Measurements from ENCODE around the gene CAMK1G.

CAMK1G gene

DNA sequence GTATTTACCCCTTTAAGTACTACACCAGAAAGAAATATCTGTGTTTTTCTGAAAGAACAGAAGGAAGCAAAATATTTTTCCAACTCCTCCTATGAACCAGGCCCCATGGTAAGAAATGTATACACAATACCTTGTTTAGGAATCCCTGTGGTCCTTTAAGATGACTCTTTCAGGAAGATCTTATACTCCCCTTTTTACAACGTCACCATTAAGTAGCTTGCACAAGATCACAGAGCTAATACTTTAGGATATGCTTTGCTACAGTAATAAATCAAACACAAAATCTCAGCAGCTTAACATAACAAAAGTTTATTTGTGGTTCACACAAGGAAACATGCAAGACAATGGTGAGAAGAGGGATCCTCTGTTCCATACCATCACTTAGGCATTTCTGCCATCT lies 77.6 kb downstream of the CAMK1G start:
- Histone ChIP-seq H3F3A (ENCODE audit: insufficient read depth) (no peaks in the 10 kb centered on the region), H3K27ac (ENCODE audit: low read depth, low read length) (no peak overlapping the region), H3K9me3 (ENCODE audit: insufficient read depth, low read length) (no peaks in the 10 kb centered on the region), H3K36me3 (ENCODE audit: low read length) (no peaks in the 10 kb centered on the region), H3K9me2 (replicated peaks; ENCODE audit: insufficient read depth, low read length) (no peaks in the 10 kb centered on the region), H3K4me3 (ENCODE audit: insufficient read depth, low read length, poor library complexity, severe bottlenecking) (no peak overlapping the region), H3K27me3 (ENCODE audit: low read length) (no peaks in the 10 kb centered on the region), H3K4me2 (ENCODE audit: low read depth, low read length, poor library complexity, severe bottlenecking) (no peak overlapping the region), H2AFZ (ENCODE audit: low read depth, low read length, severe bottlenecking) (no peak overlapping the region), H4K20me1 (ENCODE audit: low read depth, low read length) (no peaks in the 10 kb centered on the region), H3K79me2 (ENCODE audit: insufficient read depth, low read length) (no peaks in the 10 kb centered on the region), H3K9ac (ENCODE audit: low read length) (no peak overlapping the region)
- TF ChIP-seq CTCF (IDR thresholded peaks at IDR 0.05; ENCODE audit: insufficient read depth, low read length, poor library complexity, severe bottlenecking) (no peak), EZH2phosphoT487 (conservative IDR thresholded peaks at IDR 0.05; ENCODE audit: low read length) (no peak)

DNA sequence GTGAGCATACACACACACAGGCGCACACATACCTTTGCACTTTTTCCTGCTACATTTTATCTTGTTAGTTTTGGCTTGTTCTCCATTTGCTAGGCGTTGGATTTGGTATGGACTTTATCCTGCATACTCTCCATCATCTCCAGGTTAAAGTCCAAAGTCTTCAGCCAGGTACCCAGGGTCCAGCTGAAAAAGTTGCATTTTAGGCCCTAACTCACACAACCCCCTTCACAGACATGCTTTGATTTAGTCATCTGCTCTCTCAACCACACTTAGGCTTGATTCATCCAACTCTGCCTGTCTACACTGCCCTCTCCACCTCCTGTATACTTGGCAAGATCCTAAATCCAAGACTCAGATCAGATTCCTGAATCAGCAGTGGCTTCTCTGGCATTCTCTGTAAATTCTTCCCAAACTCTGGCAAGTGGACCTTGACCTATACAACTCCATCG lies 79.4 kb downstream of the CAMK1G start:
- Histone ChIP-seq H3K9ac (ENCODE audit: low read length) (no peak overlapping the region), H2AFZ (ENCODE audit: low read depth, low read length, severe bottlenecking) (no peak overlapping the region), H3K4me3 (ENCODE audit: insufficient read depth, low read length, poor library complexity, severe bottlenecking) (no peak overlapping the region), H3K79me2 (ENCODE audit: insufficient read depth, low read length) (no peaks in the 10 kb centered on the region), H3K4me2 (ENCODE audit: low read depth, low read length, poor library complexity, severe bottlenecking) (no peak overlapping the region), H3K9me3 (ENCODE audit: insufficient read depth, low read length) (no peaks in the 10 kb centered on the region), H3K27ac (ENCODE audit: low read depth, low read length) (no peak overlapping the region), H3K27me3 (ENCODE audit: low read length) (no peaks in the 10 kb centered on the region), H3K36me3 (ENCODE audit: low read length) (no peaks in the 10 kb centered on the region), H3F3A (ENCODE audit: insufficient read depth) (no peaks in the 10 kb centered on the region), H4K20me1 (ENCODE audit: low read depth, low read length) (no peaks in the 10 kb centered on the region), H3K9me2 (replicated peaks; ENCODE audit: insufficient read depth, low read length) (no peaks in the 10 kb centered on the region)
- TF ChIP-seq CTCF (IDR thresholded peaks at IDR 0.05; ENCODE audit: insufficient read depth, low read length, poor library complexity, severe bottlenecking) (no peak), EZH2phosphoT487 (conservative IDR thresholded peaks at IDR 0.05; ENCODE audit: low read length) (no peak)
